ENCODE results near the gene MEDAG.

- TF ChIP-seq CTCF (IDR thresholded peaks at IDR 0.05; ENCODE audit: borderline replicate concordance, extremely low read depth, low read length, poor library complexity, severe bottlenecking), result no peak
- TF ChIP-seq EZH2 (IDR thresholded peaks at IDR 0.05; ENCODE audit: borderline replicate concordance, low read depth, low read length, severe bottlenecking), result no peak
Measured at GRCh38 chr13:30881191-30881651, 24.9 kb upstream of the MEDAG start.
